HepG2 (cell line): Measurements from ENCODE around the gene TUBA4A. TPM values are rescaled to one million over a fixed set of nuclear protein-coding genes. Genes with fewer than 3 reads are reported as not detected.

Experiments
- AGO1 ChIP-seq: fragments of 200-400 bp; formaldehyde crosslinking; IDR thresholded peaks from 2 replicates; pipeline ENCODE4 v1.6.1; 2017; ENCODE audit warnings: mild to moderate bottlenecking, low read depth, low read length, moderate library complexity; ENCODE audit not compliant: poor library complexity, severe bottlenecking
- ARNT ChIP-seq: fragments of 450-650 bp; IDR thresholded peaks from 2 replicates; pipeline ENCODE4 v1.6.1; 2017
- HNF4A ChIP-seq: sonication (generic); formaldehyde crosslinking; IDR thresholded peaks from 2 replicates; pipeline ENCODE4 v1.4.0; 2020; ENCODE audit warnings: missing genetic modification reagents
- IRF1 ChIP-seq: sonication (generic); formaldehyde crosslinking; IDR thresholded peaks from 2 replicates; pipeline ENCODE4 v1.4.0; 2020; ENCODE audit warnings: low read depth, mild to moderate bottlenecking, missing genetic modification reagents
- KDM5A ChIP-seq: fragments of 200-600 bp; sonication (generic); IDR thresholded peaks from 2 replicates; pipeline ENCODE4 v1.7.0; 2018; ENCODE audit warnings: antibody characterized with exemption, mild to moderate bottlenecking, low read length, borderline replicate concordance
- MEIS1 ChIP-seq: sonication (generic); formaldehyde crosslinking; IDR thresholded peaks from 2 replicates; pipeline ENCODE4 v1.9.0; 2021; ENCODE audit warnings: mild to moderate bottlenecking, missing genetic modification reagents, moderate library complexity, borderline replicate concordance
- RORA ChIP-seq: sonication (generic); formaldehyde crosslinking; IDR thresholded peaks from 2 replicates; pipeline ENCODE4 v1.5.0; 2020; ENCODE audit warnings: mild to moderate bottlenecking, missing genetic modification reagents, moderate library complexity
- ZBED4 ChIP-seq: sonication (generic); formaldehyde crosslinking; IDR thresholded peaks from 2 replicates; pipeline ENCODE4 v1.4.0; 2020; ENCODE audit warnings: missing genetic modification reagents, borderline replicate concordance
- ZFYVE20 ChIP-seq: sonication (generic); formaldehyde crosslinking; IDR thresholded peaks from 2 replicates; pipeline ENCODE4 v1.8.0; 2023; ENCODE audit warnings: low read depth, mild to moderate bottlenecking, moderate library complexity, missing genetic modification reagents, borderline replicate concordance
- ZNF235 ChIP-seq: sonication (generic); formaldehyde crosslinking; IDR thresholded peaks from 2 replicates; pipeline ENCODE4 v1.8.1; 2023; ENCODE audit warnings: mild to moderate bottlenecking, missing genetic modification reagents, borderline replicate concordance
- ZNF326 ChIP-seq: sonication (generic); formaldehyde crosslinking; IDR thresholded peaks from 2 replicates; pipeline ENCODE4 v1.4.0; 2020; ENCODE audit warnings: missing genetic modification reagents, borderline replicate concordance
- ZNF367 ChIP-seq: sonication (generic); formaldehyde crosslinking; IDR thresholded peaks from 2 replicates; pipeline ENCODE4 v1.4.0; 2020; ENCODE audit warnings: missing genetic modification reagents, borderline replicate concordance
- ZNF44 ChIP-seq: sonication (generic); formaldehyde crosslinking; IDR thresholded peaks from 2 replicates; pipeline ENCODE4 v1.5.1; 2020; ENCODE audit warnings: mild to moderate bottlenecking, missing genetic modification reagents
- ZNF496 ChIP-seq: sonication (generic); formaldehyde crosslinking; IDR thresholded peaks from 2 replicates; pipeline ENCODE4 v1.8.1; 2023; ENCODE audit warnings: mild to moderate bottlenecking, moderate library complexity, missing genetic modification reagents; ENCODE audit not compliant: insufficient replicate concordance
- ZNF567 ChIP-seq: sonication (generic); formaldehyde crosslinking; IDR thresholded peaks from 2 replicates; pipeline ENCODE4 v1.8.1; 2023; ENCODE audit warnings: mild to moderate bottlenecking, missing genetic modification reagents, borderline replicate concordance
- ZNF670 ChIP-seq: sonication (generic); formaldehyde crosslinking; IDR thresholded peaks from 2 replicates; pipeline ENCODE4 v1.8.0; 2022; ENCODE audit warnings: mild to moderate bottlenecking, missing genetic modification reagents, borderline replicate concordance
- ZNF674 ChIP-seq: sonication (generic); formaldehyde crosslinking; IDR thresholded peaks from 2 replicates; pipeline ENCODE4 v1.5.0; 2020; ENCODE audit warnings: low read depth, mild to moderate bottlenecking, missing genetic modification reagents
- polyA plus RNA-seq, 8 experiments: library from polyadenylated mRNA; depleted of rRNA in 3 of 8; stranded (reverse) in 7 of 8; unstranded in 1 of 8; fragments of >200 nt; fragmentation: Illumina TruSeq in 4 of 8; extraction: Trizol in 4 of 8; gene quantifications; 2 replicates each; pipeline versions ENCODE4 v1.2.1 to v1.2.3, GENCODE V29; 2011 to 2016; ENCODE audit warnings: low read depth in 4 of 8, missing spikeins in 1 of 8, mixed read lengths in 1 of 8; ENCODE audit not compliant: insufficient read depth in 1 of 8
- total RNA-seq, 5 experiments: library from RNA; depleted of rRNA; stranded (reverse); fragments of >200 nt; fragmentation: Illumina TruSeq; extraction: Trizol; gene quantifications; 2 replicates each; pipeline ENCODE4 v1.2.3, GENCODE V29; 2016; ENCODE audit warnings: low read depth in 1 of 5

Gene TUBA4A
- total and polyA plus RNA-seq, 2 of the 13 experiments (the other 11 are each of a cell fraction or from before 2014, with no cell fraction given) = 1.3 to 12.7 TPM

GRCh38 chr2:219279151-219279915 lies 25.6 kb upstream of the TUBA4A start, which contains the start of gene DNAJB2 (continued):
- TF ChIP-seq ZBED4 (CRISPR knock-in tag) (peak; percentile 93; the same call in 1 of the 2 replicates), ZFYVE20 (no peak), ZNF235 (CRISPR knock-in tag) (no peak), HNF4A (no peak), MEIS1 (CRISPR knock-in tag) (no peak), ZNF567 (no peak), IRF1 (CRISPR knock-in tag) (no peak), AGO1 (peak; percentile 85), KDM5A (no peak), ARNT (no peak), ZNF326 (CRISPR knock-in tag) (no peak), ZNF44 (no peak), RORA (CRISPR knock-in tag) (no peak), ZNF670 (CRISPR knock-in tag) (no peak), ZNF496 (CRISPR knock-in tag) (no peak), ZNF367 (CRISPR knock-in tag) (0 out of 2 replicates have a peak, but pooled peaks have one; percentile 84), ZNF674 (CRISPR knock-in tag) (peak; percentile 89; the same call in 1 of the 2 replicates)
